HG02840 (cell line): ENCODE measurements around the gene SLCO4A1.

Experiments used
- ATAC-seq: cut with Tn5 transposase; IDR thresholded peaks from one replicate; pipeline ENCODE4 v1.9.1; 2021; ENCODE audit warnings: mild to moderate bottlenecking, moderate library complexity, moderate number of reproducible peaks; ENCODE audit not compliant: unreplicated experiment, low FRiP score

The SLCO4A1 gene

GRCh38 chr20:62650551-62651284 is 8.4 kb downstream of the SLCO4A1 start:
- ATAC-seq = no peak

- ATAC-seq = peak; percentile 50
Observed at GRCh38 chr20:62651285-62652021, 9.2 kb downstream of the SLCO4A1 start.

- ATAC-seq = peak; percentile 41
Observed at GRCh38 chr20:62652041-62652893, 10.0 kb downstream of the SLCO4A1 start.

- ATAC-seq = no peak
Observed at GRCh38 chr20:62652894-62653305, 10.6 kb downstream of the SLCO4A1 start.

- ATAC-seq = no peak
Observed at GRCh38 chr20:62653373-62653772, 11.1 kb downstream of the SLCO4A1 start.

GRCh38 chr20:62653951-62654685 is 11.8 kb downstream of the SLCO4A1 start:
- ATAC-seq = no peak

- no peak for ATAC-seq
Observed at GRCh38 chr20:62655282-62656196, 13.2 kb downstream of the SLCO4A1 start.

- ATAC-seq = no peak
Observed at GRCh38 chr20:62656197-62656918, 14.1 kb downstream of the SLCO4A1 start.

GRCh38 chr20:62656919-62657588 is 14.8 kb downstream of the SLCO4A1 start:
- no peak for ATAC-seq

GRCh38 chr20:62657589-62657942 is 15.3 kb downstream of the SLCO4A1 start:
- no peak for ATAC-seq

- no peak for ATAC-seq
Observed at GRCh38 chr20:62657956-62658355, 15.7 kb downstream of the SLCO4A1 start.

- ATAC-seq = no peak
Observed at GRCh38 chr20:62658593-62659178, 16.4 kb downstream of the SLCO4A1 start.

- no peak for ATAC-seq
Observed at GRCh38 chr20:62659488-62660239, 17.4 kb downstream of the SLCO4A1 start.

GRCh38 chr20:62660240-62660615 is 17.9 kb downstream of the SLCO4A1 start:
- ATAC-seq = no peak

- no peak for ATAC-seq
Observed at GRCh38 chr20:62660768-62661167, 18.5 kb downstream of the SLCO4A1 start.

- ATAC-seq = no peak
Observed at GRCh38 chr20:62661647-62662046, 19.3 kb downstream of the SLCO4A1 start.

- no peak for ATAC-seq
Observed at GRCh38 chr20:62662422-62662821, 20.1 kb downstream of the SLCO4A1 start.
